AG10803 (cell line): ENCODE data around the gene UCN.

Experiments
- DNase-seq: peaks from one replicate; pipeline ENCODE4 v3.0.0; 2010; ENCODE audit warnings: low read depth
- H3K4me3 ChIP-seq: 2 replicates; pipeline ENCODE4 v1.5.1; 2011; ENCODE audit warnings: mild to moderate bottlenecking, low read length, control low read depth
- TF ChIP-seq, protein P1 (sequence below): conservative IDR thresholded peaks from 2 replicates; pipeline ENCODE4 v1.5.1; 2011; ENCODE audit warnings: mild to moderate bottlenecking, low read length, control low read depth, inconsistent platforms

The UCN gene

DNA sequence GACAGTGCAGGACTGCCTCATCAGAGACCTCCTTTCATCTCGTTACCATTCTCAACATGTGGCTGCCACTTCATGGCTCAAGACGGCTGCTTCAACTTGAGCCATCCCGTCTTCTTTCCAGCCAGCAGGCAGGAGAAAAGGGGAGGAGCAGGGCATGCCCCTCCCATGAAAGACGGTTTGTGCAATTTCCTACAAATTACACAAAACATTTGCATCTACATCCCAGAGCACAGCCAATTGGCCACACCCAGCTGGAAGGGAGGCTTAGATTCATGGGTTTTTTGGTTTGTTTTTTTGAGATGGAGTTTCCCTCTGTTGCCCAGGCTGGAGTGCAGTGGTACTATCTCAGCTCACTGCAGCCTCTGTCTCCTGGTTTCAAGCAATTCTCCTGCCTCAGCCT, 11.8 kb downstream of the UCN start:
- H3K4me3 ChIP-seq = no peak overlapping the region
- TF ChIP-seq, protein P1, sequence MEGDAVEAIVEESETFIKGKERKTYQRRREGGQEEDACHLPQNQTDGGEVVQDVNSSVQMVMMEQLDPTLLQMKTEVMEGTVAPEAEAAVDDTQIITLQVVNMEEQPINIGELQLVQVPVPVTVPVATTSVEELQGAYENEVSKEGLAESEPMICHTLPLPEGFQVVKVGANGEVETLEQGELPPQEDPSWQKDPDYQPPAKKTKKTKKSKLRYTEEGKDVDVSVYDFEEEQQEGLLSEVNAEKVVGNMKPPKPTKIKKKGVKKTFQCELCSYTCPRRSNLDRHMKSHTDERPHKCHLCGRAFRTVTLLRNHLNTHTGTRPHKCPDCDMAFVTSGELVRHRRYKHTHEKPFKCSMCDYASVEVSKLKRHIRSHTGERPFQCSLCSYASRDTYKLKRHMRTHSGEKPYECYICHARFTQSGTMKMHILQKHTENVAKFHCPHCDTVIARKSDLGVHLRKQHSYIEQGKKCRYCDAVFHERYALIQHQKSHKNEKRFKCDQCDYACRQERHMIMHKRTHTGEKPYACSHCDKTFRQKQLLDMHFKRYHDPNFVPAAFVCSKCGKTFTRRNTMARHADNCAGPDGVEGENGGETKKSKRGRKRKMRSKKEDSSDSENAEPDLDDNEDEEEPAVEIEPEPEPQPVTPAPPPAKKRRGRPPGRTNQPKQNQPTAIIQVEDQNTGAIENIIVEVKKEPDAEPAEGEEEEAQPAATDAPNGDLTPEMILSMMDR = no peak
- peak; percentile 39 for DNase-seq

DNA sequence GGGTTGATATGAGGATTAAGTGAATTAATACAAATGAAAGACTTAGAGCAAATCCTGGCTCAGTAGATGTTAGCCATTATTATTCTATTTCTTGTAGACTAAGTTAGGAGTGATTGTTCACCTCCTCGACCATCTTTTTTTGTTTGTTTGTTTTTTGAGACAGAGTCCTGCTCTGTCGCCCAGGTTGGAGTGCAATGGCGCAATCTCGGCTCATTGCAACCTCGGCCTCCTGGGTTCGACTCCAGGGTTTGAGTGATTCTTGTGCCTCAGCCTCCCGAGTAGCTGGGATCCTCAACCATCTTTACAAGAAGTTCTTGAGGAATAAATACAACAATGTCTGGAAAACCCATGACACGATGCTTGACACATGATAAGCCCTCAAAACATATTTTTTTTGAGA, 13.3 kb downstream of the UCN start:
- no peak for DNase-seq
- no peak overlapping the region for H3K4me3 ChIP-seq
- TF ChIP-seq, protein P1 = no peak

DNA sequence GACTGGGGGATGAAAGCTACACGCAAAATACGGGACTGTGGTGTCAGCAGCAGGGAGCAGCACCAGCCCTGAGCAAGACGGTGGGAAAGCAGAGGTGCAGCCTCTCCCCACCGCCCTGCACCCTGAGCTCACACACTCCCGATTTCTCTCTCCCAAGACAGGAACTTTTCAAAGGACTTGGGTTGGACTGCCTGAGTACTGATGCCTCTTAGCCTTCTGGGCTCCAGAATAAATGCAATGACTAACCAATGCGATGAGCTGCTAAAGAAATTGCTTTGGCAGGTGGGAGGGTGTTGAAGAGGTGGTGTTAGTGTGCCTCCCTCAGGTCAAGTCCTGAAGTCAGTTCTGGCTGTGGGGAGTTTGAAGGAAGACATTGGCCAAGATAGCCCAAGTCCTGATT, 16.4 kb downstream of the UCN start:
- DNase-seq = no peak

DNA sequence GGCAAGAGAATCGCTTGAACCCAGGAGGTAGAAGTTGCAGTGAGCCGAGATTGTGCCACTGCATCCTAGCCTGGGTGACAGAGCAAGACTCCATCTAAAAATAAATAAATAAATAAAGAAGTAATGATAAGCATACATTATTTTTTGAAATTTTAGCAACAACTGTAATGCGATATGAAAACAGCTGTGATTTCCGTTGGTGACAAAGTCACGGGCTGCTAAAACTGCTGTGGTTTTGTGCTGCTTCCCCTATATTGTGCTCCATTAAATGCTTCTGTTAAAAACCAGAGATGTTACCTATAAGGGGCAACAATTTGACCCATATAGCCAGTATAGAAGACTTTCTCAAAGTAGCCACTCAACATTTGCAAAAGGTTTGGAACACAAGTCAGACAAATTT, 17.7 kb downstream of the UCN start:
- no peak overlapping the region for H3K4me3 ChIP-seq
- TF ChIP-seq, protein P1 = no peak
- DNase-seq = no peak

More for the DNA sequence above, 16.4 kb downstream of the UCN start:
- H3K4me3 ChIP-seq = no peak overlapping the region
- TF ChIP-seq, protein P1 = no peak

DNA sequence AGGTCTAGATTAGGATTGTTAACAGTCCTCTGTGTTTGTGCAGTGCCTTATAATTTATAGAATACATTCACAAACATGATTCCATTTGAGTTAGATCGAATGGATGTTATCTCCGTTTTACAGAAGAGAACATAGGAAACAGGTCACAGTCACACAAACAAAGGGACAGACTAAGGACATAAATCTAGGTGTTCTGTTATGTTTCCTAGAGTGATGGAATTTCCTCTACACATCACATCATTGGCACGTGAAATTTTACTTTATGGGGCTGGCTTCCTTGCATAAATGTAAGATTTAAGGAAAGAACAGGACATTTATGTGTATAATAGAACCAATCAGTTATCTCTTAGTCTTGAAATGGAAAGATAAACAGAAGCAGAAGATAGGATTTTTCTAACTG, 19.6 kb downstream of the UCN start:
- TF ChIP-seq, protein P1 = no peak

DNA sequence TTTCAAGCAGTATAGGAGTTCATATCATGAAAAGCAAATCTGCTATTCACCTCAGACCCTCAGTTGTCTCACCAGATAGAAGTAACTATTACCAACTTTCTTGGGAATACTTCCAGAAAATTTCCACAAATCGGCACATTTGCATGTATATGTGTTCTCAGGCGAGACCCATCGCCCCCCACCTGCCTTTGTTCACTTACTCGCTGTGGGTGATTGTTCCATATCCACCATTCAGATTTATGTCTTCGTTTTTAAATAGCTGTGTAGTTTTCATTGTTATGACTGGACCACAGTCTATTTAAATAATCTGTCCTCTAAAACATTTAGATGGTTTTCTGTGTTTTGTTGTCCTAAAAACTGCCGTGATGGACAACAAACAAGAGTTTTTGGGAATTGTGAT, 22.8 kb downstream of the UCN start:
- TF ChIP-seq, protein P1 = no peak
- DNase-seq = no peak
- H3K4me3 ChIP-seq = no peak overlapping the region

More for the DNA sequence above, 19.6 kb downstream of the UCN start:
- H3K4me3 ChIP-seq = no peak overlapping the region
- no peak for DNase-seq

DNA sequence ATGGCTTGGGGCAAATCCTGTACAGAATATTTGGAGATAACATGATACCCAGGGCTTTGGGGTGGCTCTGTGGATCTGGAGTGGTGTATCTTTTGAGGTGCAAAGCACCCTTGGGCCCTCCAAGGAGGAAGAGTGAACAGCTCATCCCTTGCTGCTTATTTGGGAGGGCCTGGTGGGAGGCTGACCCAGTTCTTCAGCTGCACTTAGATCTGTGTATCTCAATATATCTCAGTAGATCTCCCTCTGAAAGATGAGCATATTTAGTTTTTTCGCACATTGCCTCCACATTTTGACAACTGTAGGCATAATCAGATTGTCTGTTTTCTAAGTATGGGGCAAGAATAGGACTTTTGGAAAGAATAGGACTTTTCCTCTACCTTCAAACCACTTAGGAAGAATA, 23.2 kb downstream of the UCN start:
- TF ChIP-seq, protein P1 = no peak
- no peak overlapping the region for H3K4me3 ChIP-seq
- no peak for DNase-seq
